Hepatic stellate cell (primary cell): Measurements from ENCODE around the gene ENTPD1.
A peak's percentile ranks its signal among the peaks of the same experiment; 100 is the strongest.

Experiments used
- DNase-seq: peaks from one replicate; pipeline ENCODE4 v3.0.0; 2011; ENCODE audit warnings: low spot score

The ENTPD1 gene

DNA sequence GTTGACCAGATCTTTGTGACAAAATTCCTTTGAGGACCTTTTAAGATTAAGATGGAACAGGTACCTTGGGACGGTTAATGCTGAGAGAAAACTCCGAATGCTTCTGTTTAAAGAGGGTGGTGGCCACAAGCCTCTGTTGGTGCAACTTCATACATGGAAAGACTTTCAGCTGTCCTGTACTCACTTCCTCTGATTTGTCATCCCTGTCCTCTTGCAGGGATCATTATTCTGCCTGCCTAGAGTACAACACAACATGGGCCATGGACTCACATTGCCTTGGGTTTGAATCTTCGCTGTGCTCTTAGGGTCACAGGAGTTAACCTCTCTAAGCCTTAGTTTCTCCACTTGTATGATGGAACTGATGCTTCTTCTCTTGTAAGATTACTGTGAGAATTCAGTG, 75.1 kb downstream of the ENTPD1 start:
- DNase-seq: no peak

DNA sequence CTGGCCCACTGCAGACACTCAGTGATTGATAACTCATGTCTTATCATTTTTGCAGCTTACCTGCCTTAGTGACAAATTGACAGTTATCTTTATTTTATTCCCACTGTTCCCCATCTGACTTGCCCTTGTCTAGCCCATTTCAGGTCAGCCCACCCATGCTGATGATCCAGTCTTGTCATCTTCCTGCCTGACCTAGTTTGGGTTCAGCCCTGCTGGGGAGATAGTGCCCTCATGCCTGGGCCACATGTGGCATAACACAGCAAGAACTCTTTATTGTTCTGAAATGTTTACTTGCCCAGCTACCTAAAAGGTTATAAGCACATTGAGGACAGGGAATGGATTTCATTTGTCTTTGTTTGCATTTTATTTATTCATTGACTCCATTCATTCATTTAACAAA, 75.6 kb downstream of the ENTPD1 start:
- DNase-seq: no peak

DNA sequence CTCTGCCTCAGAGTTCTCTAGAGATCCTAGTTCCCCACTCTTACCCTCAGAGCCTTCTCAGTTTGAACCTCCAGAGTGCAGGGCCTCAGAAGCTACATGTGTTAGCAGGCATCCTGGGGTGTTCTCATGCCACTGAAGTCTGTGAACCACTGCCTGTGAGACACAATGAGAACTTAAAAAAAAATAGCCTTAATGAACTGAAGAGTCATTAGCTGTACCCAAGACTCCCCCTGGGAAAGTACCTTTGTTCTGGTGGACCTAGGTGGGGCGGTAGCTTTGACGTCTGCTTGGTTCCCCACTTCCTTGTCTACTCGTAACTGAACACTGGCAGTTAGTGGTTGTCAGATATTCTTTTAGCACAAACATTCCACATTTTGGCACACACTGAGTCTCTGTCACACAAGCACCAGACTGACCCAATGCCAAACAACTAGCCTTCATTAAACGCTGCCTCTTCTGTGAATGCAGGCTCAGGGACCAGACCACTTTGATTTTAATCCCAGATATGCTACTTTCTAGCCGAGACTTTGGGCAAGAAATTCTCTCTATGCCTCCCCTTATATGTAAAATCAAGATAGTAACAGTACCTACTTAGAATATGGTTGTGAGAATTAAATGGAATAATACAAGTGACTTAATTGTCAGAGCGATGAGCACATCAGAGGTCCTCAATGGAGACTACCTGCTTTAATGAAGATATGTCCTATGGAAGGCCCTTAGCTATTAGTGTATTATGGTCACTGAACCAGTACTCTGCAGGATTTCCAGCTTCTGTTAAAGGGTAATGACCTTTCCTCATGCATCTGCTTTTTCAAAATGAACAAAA, 76.5 kb downstream of the ENTPD1 start:
- DNase-seq: no peak

DNA sequence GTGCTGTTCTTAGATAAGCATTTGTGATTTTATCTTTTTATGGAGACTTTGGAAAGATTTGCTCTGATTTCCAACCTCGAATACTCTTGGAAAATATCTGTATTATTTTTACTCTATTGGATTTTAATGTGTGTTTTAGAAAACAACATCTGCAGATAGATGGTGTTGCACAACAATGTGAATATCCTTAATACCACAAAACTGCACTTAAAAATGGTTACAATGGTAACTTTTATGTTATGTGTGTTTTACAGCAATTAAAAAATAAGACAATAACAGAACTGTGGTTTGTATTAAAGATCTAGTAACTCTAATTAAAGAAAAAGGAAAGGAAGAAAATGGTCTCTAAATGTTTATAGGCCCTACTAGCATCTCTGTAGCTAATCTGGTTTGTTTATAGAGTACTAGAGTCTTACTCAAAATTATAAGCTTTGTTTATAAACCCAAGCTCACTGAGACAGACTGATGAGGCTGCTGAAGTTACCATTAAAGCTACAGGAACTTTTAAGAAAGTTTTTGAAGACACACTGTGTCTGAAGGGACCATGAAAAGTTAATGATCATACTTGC, 77.2 kb downstream of the ENTPD1 start:
- no peak for DNase-seq

DNA sequence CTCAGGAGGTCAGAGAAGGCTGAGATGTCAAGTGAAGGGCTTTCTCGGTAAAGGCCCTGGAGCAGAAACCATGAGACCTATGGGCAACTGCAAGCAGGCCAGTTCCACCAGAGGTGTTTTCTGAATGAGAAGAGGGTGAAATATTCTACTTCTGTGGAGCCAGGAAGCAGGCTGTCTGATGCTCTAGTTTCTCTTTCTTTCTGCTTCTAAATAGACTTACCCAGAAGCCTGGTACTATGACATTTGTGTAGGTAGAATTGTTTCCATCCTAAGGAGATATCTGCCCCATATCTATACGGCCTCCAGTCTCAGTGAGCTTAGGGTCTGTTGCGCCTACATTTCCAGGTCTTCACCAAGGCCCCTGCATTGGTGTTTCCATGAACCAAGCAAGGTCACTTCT, 78.4 kb downstream of the ENTPD1 start:
- DNase-seq: no peak

DNA sequence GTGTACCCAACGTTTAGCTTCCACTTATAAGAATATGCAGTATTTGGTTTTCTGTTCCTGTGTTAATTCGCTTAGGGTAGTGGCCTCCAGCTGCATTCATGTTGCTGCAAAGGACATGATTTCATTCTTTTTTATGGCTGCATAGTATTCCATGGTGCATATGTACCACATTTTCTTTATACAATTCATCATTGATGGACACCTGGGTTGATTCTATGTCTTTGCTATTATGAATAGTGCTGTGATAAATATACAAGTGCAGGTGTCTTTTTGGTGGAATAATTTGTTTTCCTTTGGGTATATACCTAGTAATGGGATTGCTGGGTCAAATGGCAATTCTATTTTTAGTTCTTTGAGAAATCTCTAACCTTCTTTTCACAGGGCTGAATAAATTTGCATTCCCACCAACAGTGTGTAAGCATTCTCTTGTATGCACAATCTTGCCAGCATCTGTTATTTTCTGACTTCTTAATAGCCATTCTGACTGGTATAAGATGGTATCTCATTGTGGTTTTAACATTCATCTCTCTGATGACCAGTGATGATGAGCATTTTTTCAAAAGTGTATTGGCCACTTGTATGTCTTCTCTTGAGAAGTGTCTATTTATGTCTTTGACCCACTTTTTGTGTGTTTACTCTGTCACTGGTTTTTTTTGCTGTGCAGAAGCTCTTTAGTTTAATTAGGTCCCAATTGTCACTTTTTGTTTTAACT, 79.3 kb downstream of the ENTPD1 start:
- no peak for DNase-seq

DNA sequence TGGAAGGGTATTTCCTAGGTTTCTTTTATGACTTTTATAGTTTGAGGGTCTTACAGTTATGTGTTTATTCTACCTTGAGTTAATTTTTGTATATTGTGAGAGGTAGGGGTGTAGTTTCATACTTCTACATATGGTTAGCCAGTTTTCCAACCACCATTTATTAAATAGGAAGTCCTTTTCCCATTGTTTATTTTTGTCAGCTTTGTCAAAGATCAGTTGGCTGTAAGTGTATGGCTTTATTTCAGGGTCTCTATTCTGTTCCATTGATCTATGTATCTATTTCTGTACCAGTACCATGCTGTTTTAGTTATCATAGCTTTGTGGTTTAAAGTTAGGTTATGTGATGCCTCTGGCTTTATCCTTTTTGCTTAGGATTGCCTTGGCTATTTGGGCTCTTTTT, 79.9 kb downstream of the ENTPD1 start:
- no peak for DNase-seq

DNA sequence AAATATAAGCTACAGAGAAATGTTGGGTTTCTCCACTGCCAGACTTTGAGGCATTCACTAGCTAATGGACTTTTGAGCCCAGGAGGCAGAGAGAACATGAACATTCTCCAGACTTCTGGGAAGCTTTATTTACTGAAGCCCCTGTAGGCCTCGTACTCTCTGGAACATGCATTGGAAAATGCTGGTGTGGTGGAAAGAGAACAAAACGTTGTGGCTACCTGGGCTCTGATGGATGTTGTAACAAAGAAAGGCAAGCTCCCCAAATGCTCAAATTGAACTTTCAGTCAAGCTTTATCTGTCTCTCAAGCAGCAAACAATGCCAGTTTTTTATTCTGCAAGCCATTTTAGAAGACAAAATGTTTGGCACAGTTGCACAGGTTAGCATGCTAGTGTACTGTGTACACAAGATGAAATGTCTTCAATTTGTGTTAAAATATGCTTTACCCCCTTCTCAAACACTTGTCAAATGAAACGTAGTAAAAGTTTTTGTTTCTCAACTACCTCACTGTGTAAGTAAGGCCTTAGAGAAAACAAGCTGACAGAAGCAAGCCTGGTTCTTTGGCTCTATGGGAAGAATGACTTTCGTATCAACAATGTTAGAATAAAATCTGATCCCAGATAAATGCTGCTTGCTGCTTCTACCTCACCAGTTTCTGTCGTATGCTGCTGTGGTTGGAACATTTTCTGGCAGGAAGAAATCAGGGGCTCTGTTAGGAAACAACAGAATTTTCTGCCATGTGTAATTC, 80.8 kb downstream of the ENTPD1 start:
- DNase-seq: no peak

DNA sequence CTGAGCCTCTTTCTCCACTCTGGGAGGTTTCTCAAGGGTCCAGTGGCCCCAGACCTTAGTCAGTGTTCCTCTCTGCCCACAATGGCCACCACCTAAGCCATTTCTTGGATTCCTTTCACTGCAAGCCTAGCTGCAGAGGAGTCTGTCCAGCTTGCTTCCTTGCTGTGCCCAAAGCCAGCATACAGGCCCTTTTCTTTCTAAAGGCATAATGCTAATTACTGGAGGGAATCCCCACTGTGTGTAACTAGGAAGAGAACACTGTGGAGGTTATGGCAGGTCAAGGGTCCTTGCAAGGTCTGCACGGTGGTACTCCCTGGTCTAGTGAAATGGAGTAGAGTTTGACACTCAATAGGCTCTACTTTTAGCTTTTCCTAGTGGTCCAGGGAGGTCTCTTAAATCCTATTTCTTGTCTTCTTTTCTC, 81.4 kb downstream of the ENTPD1 start:
- DNase-seq: no peak

DNA sequence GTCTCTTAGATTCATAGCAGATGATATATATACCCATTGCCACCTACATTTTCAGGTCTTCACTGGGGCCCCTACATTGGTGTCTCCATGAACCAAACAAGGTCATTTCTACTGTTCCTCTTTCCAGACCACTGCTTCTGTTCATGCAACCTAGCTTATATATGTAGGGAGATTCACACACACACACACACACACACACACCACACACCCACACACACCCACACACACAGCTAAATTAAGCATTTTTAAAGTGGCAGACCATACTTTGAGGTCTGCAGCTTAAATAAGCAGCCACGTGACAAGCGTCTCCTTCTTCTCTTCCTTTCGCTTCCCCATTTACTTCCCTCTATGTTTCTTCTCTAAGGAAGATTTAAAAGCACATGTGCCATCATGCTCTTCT, 81.8 kb downstream of the ENTPD1 start:
- no peak for DNase-seq

DNA sequence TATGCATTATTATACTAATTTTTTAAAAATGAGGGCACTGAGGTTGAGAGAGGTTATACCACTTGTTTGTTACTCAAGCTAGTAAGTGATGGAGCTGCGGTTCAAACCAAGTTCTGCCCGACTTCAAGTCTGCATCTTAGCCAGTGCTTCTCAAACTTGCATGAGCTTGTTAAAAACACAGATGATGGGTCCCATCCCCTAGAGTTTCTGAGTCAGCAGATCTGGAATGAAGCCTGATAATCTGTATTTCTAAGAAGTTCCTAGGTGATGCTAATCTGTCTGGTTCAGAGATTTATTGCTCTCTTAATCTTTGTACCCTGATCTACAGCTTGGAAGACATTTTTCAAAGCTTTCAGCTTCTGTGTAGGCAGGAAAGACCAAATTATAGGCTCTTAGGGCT, 84.2 kb downstream of the ENTPD1 start:
- DNase-seq: no peak

DNA sequence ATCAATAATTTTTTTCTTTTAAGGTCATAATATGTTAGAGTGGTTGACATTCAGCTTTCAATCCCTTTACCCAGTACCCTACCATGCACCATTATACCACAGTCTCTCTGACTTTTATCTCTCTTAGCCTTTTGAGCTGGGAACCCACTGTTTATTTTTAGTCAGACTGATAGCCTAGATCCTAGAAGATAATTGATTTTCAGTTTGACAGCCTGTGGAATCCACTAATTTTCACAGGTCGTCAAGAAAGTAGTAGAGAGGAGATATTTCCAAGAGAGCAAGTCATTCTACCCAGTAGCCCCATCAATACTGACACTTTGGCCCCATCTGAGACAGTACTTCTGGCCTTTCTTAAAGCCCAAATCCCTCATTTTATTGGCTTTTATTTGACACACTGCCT, 84.7 kb downstream of the ENTPD1 start:
- no peak for DNase-seq

DNA sequence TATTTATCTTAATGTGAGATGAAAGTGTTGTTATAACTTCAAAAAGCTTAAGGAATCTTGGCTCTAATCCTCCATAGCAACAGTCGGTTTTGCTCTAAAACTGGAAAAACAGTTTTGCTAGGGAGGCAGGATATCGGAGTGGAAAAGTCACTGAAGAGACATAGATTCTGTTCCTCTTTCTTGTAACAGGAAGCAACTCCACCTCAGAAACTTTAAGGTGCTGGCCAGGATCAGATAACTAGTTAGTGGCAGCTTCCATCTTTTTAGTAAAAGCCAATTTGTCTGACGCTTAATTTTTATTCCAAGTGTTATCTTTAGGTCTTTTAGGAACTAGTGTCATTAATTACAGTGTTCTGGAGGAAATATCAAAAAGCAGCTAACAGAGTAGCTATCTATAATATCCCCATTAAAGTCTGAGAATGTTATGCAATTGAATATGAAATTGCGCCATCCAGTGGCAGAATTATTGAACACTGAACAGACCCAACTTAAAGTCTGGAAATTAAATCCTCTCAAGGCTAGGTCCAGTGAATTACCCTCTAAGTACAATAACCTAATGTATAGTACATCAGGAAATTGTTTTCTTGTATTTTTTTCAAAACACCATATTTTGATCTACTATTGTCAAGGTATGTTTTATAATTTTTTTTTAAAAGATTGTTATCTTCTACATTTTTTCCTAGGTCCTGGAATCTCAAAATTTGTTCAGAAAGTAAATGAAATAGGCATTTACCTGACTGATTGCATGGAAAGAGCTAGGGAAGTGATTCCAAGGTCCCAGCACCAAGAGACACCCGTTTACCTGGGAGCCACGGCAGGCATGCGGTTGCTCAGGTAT, 85.9 kb downstream of the ENTPD1 start:
- DNase-seq: peak; percentile 31

DNA sequence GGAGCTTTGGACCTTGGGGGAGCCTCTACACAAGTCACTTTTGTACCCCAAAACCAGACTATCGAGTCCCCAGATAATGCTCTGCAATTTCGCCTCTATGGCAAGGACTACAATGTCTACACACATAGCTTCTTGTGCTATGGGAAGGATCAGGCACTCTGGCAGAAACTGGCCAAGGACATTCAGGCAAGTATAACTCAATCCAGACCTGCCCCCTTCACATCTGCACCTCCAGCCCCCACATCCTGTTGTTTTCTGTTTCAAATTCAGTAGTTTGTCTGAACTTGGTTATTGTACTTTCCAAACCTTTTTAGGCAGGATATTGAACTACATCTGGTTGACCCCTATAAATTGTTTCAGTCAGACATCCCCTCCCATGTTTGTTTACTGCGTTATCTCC, 89.4 kb downstream of the ENTPD1 start:
- no peak for DNase-seq

DNA sequence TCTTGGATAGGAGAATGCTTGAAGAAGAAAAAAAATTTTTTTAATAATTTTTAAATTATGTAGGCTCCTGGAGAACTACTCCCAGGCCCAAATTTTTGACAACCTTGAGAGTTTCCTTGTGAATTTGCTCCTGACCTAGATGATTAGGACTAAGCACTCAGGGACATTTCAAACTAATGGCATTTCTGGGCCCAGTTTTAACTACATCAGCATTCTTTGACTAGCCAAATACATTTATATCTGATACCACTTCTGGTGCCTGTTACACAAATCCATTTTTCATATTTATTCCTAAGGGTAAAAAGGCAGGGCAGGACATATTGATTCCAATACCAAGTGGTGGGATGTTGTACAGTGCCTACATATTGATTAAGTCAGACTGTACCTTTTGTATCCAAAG, 91.0 kb downstream of the ENTPD1 start:
- no peak for DNase-seq

DNA sequence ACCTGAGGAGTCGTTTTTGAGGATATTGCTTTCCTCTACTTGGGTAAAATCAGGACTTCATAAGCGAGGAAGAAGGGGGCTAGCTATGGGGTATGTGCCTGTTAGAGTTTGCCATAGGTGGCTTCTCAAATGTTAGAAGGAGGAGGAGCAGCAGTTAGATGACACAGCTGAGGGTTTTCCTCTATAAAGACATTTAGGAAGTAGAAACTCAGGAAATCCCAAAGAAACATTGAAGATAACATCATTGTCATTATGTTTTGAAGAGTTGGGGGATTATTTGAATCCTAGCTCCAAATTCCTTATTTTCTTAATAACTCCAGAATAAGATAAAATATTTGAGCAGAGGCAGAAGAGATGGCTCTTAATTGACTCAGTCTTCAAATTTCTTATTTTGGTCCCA, 92.9 kb downstream of the ENTPD1 start:
- DNase-seq: no peak

DNA sequence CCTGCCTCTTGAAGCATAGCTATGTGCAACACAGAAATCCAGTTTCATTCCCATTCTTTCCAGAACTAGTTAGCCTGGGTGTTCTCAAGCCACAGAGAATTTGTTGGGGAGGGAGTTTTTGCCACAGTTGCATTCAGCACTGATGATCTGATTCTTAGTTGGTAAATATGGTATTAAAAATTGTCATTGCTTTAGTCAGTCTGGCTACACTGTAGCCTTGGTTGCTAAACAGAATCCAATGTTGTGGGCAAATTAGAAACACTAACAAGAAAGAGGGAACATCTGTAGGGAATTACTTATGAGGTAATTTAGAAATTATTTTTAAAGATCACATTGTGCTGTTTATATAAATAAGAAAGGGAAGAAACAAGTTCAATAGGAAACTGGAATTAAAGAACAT, 94.8 kb downstream of the ENTPD1 start:
- no peak for DNase-seq

DNA sequence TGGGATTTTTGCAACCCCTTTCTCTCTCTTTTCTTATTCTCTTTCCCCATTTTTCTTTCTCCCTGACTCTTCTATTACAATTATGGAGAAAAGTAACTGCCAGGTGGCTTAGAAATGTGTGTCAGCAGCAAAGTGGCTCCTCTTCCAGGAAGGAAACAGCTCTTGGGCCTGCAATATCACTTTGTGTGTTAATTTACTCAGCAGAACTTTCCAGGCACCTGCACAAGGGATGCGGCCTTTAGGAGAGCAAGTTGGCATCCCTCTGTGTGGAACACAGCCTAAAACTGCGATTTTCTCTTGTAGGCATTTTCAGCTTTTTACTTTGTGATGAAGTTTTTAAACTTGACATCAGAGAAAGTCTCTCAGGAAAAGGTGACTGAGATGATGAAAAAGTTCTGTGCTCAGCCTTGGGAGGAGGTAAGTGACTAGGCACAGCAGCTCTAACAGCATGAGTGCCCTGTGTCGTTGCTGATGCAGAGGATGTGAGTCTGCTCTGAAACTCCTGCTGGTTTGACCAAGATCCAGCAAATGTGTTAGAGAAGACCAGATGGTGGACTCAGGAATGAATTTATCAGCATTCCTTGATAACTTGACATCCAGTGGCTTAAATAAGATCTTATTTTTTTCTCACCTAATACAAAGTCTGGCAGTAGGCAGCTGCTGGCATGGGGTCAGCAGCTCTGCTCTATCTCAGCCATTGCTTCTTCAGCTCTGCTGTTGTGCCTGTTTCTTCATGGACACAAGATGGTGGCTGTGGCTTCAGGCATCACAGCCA, 104.4 kb downstream of the ENTPD1 start:
- DNase-seq: no peak

DNA sequence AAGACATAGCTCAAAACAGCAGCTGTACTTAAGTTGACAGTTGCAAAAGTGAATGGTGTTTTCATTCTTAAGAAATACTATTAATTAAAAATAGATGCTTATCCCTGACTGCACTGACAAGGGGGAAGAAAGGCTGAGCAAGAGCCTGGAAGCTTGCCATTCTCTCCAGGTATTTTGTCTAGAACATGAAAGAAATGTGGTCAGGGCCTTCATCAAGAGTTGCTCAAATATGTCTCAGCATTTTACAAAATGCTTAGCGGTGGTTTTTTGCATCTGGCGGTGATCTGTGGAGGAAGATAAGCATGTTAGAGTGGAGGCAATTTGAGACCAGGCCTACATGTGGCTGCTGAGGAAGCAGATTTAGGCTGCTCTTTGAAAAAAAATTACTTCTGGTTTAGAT, 105.4 kb downstream of the ENTPD1 start:
- DNase-seq: no peak

DNA sequence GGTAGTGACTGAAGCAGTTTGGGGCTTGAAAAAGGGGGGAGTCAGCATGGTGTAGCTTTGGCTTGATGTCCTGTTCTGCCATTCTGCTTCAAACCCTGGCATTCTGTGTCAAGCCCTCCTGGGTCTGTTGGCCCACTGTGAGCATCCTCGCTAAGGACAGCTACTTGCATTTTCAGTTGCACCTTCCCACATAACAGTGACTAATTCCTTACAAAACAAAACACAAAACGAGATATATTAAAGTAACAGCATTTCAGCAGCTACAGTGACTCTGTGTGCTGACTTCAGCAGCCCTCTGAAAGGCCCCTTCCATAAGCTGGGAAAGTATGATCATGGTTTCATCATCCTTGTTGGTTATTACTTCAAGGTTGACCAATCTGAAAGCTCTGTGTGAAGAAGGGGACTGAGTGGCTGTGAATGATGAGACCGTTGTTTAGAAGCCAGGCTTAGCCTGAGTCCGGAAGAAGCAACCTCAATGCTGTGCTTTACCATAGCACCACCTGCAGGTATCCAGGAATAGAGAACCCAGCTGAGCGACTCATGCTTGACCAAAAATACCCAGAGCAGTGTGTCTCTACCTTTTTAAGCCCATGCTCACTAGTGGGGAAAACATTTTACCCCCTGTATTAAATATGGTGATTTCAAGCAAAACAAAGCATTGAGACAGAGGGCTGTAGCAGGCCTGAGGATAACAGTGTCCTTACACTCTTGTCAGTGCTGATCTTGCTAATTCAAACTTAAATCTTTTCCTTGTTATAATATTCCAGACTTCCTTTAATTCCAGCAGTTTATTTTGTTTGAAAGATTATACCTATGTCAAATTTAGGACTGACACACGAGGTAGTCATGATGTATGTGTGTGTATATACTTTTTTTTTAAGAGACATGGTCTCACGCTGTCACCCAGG, 109.2 kb downstream of the ENTPD1 start:
- peak; percentile 68 for DNase-seq
